Measurements from ENCODE around the gene SLC7A11.

Gene SLC7A11

GRCh38 chr4:138190452-138190858, 51.7 kb downstream of the SLC7A11 start:
- Histone ChIP-seq H3K9me2 (replicated peaks; ENCODE audit: insufficient read depth, low read length) (no peaks in the 10 kb centered on the region), H4K20me1 (ENCODE audit: insufficient read depth, low read length) (no peaks in the 10 kb centered on the region), H3K4me1 (ENCODE audit: low read length) (no peaks in the 10 kb centered on the region), H3K27me3 (replicated peaks; ENCODE audit: insufficient read depth, low read length) (no peaks in the 10 kb centered on the region), H3K4me2 (ENCODE audit: low read depth, low read length) (peak overlapping the region; percentile 32; the same call in 1 of the 2 replicates), H2AFZ (ENCODE audit: low read length) (no peak overlapping the region), H3K9ac (ENCODE audit: low read length) (no peak overlapping the region), H3K9me3 (replicated peaks; ENCODE audit: insufficient read depth, low read length) (no peaks in the 10 kb centered on the region), H3K27ac (ENCODE audit: low read length) (peak overlapping the region; percentile 38; the same call in 1 of the 2 replicates), H3K79me2 (ENCODE audit: low read length) (no peaks in the 10 kb centered on the region), H3K36me3 (replicated peaks; ENCODE audit: insufficient read depth, low read length) (no peaks in the 10 kb centered on the region), H3F3A (ENCODE audit: insufficient read depth, low read length) (no peaks in the 10 kb centered on the region), H3K4me3 (ENCODE audit: low read length) (no peak overlapping the region)
- peak; percentile 11 for DNase-seq
- TF ChIP-seq, protein P1, sequence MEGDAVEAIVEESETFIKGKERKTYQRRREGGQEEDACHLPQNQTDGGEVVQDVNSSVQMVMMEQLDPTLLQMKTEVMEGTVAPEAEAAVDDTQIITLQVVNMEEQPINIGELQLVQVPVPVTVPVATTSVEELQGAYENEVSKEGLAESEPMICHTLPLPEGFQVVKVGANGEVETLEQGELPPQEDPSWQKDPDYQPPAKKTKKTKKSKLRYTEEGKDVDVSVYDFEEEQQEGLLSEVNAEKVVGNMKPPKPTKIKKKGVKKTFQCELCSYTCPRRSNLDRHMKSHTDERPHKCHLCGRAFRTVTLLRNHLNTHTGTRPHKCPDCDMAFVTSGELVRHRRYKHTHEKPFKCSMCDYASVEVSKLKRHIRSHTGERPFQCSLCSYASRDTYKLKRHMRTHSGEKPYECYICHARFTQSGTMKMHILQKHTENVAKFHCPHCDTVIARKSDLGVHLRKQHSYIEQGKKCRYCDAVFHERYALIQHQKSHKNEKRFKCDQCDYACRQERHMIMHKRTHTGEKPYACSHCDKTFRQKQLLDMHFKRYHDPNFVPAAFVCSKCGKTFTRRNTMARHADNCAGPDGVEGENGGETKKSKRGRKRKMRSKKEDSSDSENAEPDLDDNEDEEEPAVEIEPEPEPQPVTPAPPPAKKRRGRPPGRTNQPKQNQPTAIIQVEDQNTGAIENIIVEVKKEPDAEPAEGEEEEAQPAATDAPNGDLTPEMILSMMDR (IDR thresholded peaks at IDR 0.05; ENCODE audit: low read length): no peak
- no peak for TF ChIP-seq EZH2phosphoT487 (IDR thresholded peaks at IDR 0.05; ENCODE audit: low read length)
- TF ChIP-seq EZH2 (optimal IDR thresholded peaks at IDR 0.05; ENCODE audit: low read depth, low read length): no peak

- no peak overlapping the region for H3K4me2 ChIP-seq (ENCODE audit: low read depth, low read length)
- H3K4me3 ChIP-seq (ENCODE audit: low read length): no peak overlapping the region
- H3K79me2 ChIP-seq (ENCODE audit: low read length): no peaks in the 10 kb centered on the region
- DNase-seq: no peak
- no peaks in the 10 kb centered on the region for H4K20me1 ChIP-seq (ENCODE audit: insufficient read depth, low read length)
- H3K4me1 ChIP-seq (ENCODE audit: low read length): no peaks in the 10 kb centered on the region
- no peaks in the 10 kb centered on the region for H3K27me3 ChIP-seq (replicated peaks; ENCODE audit: insufficient read depth, low read length)
- no peaks in the 10 kb centered on the region for H3F3A ChIP-seq (ENCODE audit: insufficient read depth, low read length)
- no peak overlapping the region for H3K9ac ChIP-seq (ENCODE audit: low read length)
- no peaks in the 10 kb centered on the region for H3K9me2 ChIP-seq (replicated peaks; ENCODE audit: insufficient read depth, low read length)
- no peak overlapping the region for H3K27ac ChIP-seq (ENCODE audit: low read length)
- no peak overlapping the region for H2AFZ ChIP-seq (ENCODE audit: low read length)
- no peaks in the 10 kb centered on the region for H3K9me3 ChIP-seq (replicated peaks; ENCODE audit: insufficient read depth, low read length)
- TF ChIP-seq EZH2 (optimal IDR thresholded peaks at IDR 0.05; ENCODE audit: low read depth, low read length) (no peak), EZH2phosphoT487 (IDR thresholded peaks at IDR 0.05; ENCODE audit: low read length) (no peak)
- TF ChIP-seq, protein P1 (IDR thresholded peaks at IDR 0.05; ENCODE audit: low read length): no peak
- no peaks in the 10 kb centered on the region for H3K36me3 ChIP-seq (replicated peaks; ENCODE audit: insufficient read depth, low read length)
Observed at GRCh38 chr4:138189206-138189605, 52.9 kb downstream of the SLC7A11 start.

GRCh38 chr4:138188406-138189084, 53.6 kb downstream of the SLC7A11 start:
- Histone ChIP-seq H3K79me2 (ENCODE audit: low read length) (no peaks in the 10 kb centered on the region), H3K36me3 (replicated peaks; ENCODE audit: insufficient read depth, low read length) (no peaks in the 10 kb centered on the region), H3K4me1 (ENCODE audit: low read length) (no peaks in the 10 kb centered on the region), H3K9me2 (replicated peaks; ENCODE audit: insufficient read depth, low read length) (no peaks in the 10 kb centered on the region), H3K27me3 (replicated peaks; ENCODE audit: insufficient read depth, low read length) (no peaks in the 10 kb centered on the region), H3K9me3 (replicated peaks; ENCODE audit: insufficient read depth, low read length) (no peaks in the 10 kb centered on the region), H3K27ac (ENCODE audit: low read length) (no peak overlapping the region), H4K20me1 (ENCODE audit: insufficient read depth, low read length) (no peaks in the 10 kb centered on the region), H3K4me3 (ENCODE audit: low read length) (no peak overlapping the region), H3K4me2 (ENCODE audit: low read depth, low read length) (no peak overlapping the region), H3F3A (ENCODE audit: insufficient read depth, low read length) (no peaks in the 10 kb centered on the region), H2AFZ (ENCODE audit: low read length) (no peak overlapping the region), H3K9ac (ENCODE audit: low read length) (no peak overlapping the region)
- no peak for TF ChIP-seq EZH2 (optimal IDR thresholded peaks at IDR 0.05; ENCODE audit: low read depth, low read length)
- TF ChIP-seq, protein P1 (IDR thresholded peaks at IDR 0.05; ENCODE audit: low read length): no peak
- TF ChIP-seq EZH2phosphoT487 (IDR thresholded peaks at IDR 0.05; ENCODE audit: low read length): no peak
- no peak for DNase-seq

All from MM.1S (cell line).